A549 treated with CpdA at 1 μM for 4 hours (cell line): ENCODE results near the gene PMP22. TPM values are rescaled to one million over a fixed set of nuclear protein-coding genes. Genes with fewer than 3 reads are reported as not detected.

Experiments used
- total RNA-seq: library from RNA; stranded (reverse); fragments of 200-300 nt; extraction: Qiagen RNA extraction; gene quantifications from 5 replicates; pipeline ENCODE4 v1.2.3, GENCODE V29; 2022; ENCODE audit warnings: low read depth

The PMP22 gene
- total RNA-seq: 265 to 324 TPM (median 299 TPM) in 5 replicates

GRCh38 chr17:15265131-15265530 lies at the start of gene PMP22:
Gene PMP22 (minus strand): TSS chr17:15265326. CDS start chr17:15260727, 4,599 bp downstream.

Other genes starting within 250 kb of the PMP22 start
- 0.09 to 0.36 TPM (median 0.32 TPM) in 4 of 5 replicates, not detected in the other for gene TEKT3, start 76.3 kb upstream of the PMP22 start, total RNA-seq
- 1.2 to 2.9 TPM (median 1.9 TPM) in 5 replicates for gene CDRT4, start 202.3 kb upstream of the PMP22 start, total RNA-seq